GM12878 (cell line): ENCODE results near the gene POLR2L. TPM values are rescaled to one million over a fixed set of nuclear protein-coding genes. Genes with fewer than 3 reads are reported as not detected.

ENCODE experiments used
- ATAC-seq: fragments of 200-7000 bp; cut with Tn5 transposase; 3 replicates; pipeline ENCODE4 v1.9.1; 2020; ENCODE audit warnings: mild to moderate bottlenecking, moderate library complexity
- BruUV-seq: library from RNA; stranded (reverse); fragments of 400-500 nt; replicated peaks from 2 replicates; lab custom pipeline; 2021; lab: Mats Ljungman, UMichigan
- CTCF ChIA-PET: fragments of 300-600 bp; sonication (Branson Sonifier 250); formaldehyde crosslinking; extraction: SDS; loops from one replicate; lab custom pipeline; 2021; ENCODE audit warnings: inconsistent platforms; lab: Yijun Ruan, JAX
- POLR2A ChIA-PET: fragments of 350-600 bp; formaldehyde crosslinking; extraction: SDS; loops from one replicate; lab custom pipeline; 2021; ENCODE audit warnings: inconsistent platforms; lab: Charles Lee
- RAD21 ChIA-PET: fragments of 300-600 bp; sonication (Branson Sonifier 250); formaldehyde crosslinking; loops from one replicate; lab custom pipeline; 2023; ENCODE audit warnings: antibody characterized with exemption; ENCODE audit not compliant: unreplicated experiment; lab: Charles Lee
- SMC1A ChIA-PET: fragments of 300-600 bp; sonication (Branson Sonifier 250); formaldehyde crosslinking; loops from one replicate; lab custom pipeline; 2023; ENCODE audit not compliant: unreplicated experiment, uncharacterized antibody; lab: Charles Lee
- DNase-seq: peaks from one replicate; pipeline ENCODE4 v3.0.0-alpha.2; 2011; ENCODE audit warnings: low read depth, low spot score
- FAIRE-seq: peaks from 3 replicates; lab custom pipeline; 2011; peaks lifted over from hg19 to GRCh38; lab: Jason Lieb, UNC
- H2AFZ ChIP-seq: 2 replicates; pipeline ENCODE4 v1.6.0; 2011; ENCODE audit warnings: low read depth, low read length, control low read depth; ENCODE audit not compliant: control insufficient read depth
- H3K27ac ChIP-seq: 2 replicates; pipeline ENCODE4 v1.5.1; 2011; ENCODE audit warnings: control low read depth; ENCODE audit not compliant: control insufficient read depth, insufficient read depth
- H3K27me3 ChIP-seq, 2 experiments: replicated peaks in 1 of 2; 2 replicates each; pipeline versions ENCODE4 v1.6.0 to v1.6.1; 2011; ENCODE audit warnings: low read length in 1 of 2; ENCODE audit not compliant: control insufficient read depth in 2 of 2, insufficient read depth in 2 of 2
- H3K36me3 ChIP-seq, 2 experiments: 2 replicates each; pipeline ENCODE4 v1.5.1; 2011; ENCODE audit warnings: low read length in 1 of 2; ENCODE audit not compliant: control insufficient read depth in 2 of 2, insufficient read depth in 2 of 2
- H3K4me1 ChIP-seq: 2 replicates; pipeline ENCODE4 v1.6.1; 2011; ENCODE audit warnings: mild to moderate bottlenecking, low read length, moderate library complexity, mixed read lengths; ENCODE audit not compliant: control insufficient read depth, insufficient read depth
- H3K4me2 ChIP-seq: 2 replicates; pipeline ENCODE4 v1.6.0; 2011; ENCODE audit warnings: control low read depth; ENCODE audit not compliant: control insufficient read depth, insufficient read depth
- H3K4me3 ChIP-seq: fragments of 200-600 bp; sonication (generic); 2 replicates; pipeline ENCODE4 v1.5.1; 2016
- H3K79me2 ChIP-seq: 2 replicates; pipeline ENCODE4 v1.6.0; 2011; ENCODE audit warnings: low read length; ENCODE audit not compliant: control insufficient read depth, insufficient read depth
- H3K9ac ChIP-seq: 2 replicates; pipeline ENCODE4 v1.8.0; 2011; ENCODE audit warnings: low read length, control low read depth, mixed read lengths; ENCODE audit not compliant: control insufficient read depth, insufficient read depth
- H3K9me3 ChIP-seq: replicated peaks from 3 replicates; pipeline ENCODE4 v1.5.1; 2011; ENCODE audit warnings: mild to moderate bottlenecking, low read length; ENCODE audit not compliant: control insufficient read depth, insufficient read depth
- H4K20me1 ChIP-seq: 2 replicates; pipeline ENCODE4 v1.6.0; 2011; ENCODE audit not compliant: control insufficient read depth, insufficient read depth
- BHLHE40 ChIP-seq, 2 experiments: fragments of 450-650 bp in 1 of 2; IDR thresholded peaks; 2 replicates each; pipeline ENCODE4 v1.6.1; 2011 to 2017; ENCODE audit warnings: low read depth in 2 of 2, borderline replicate concordance in 1 of 2, improper control_type of control experiment in 1 of 2, low read length in 1 of 2, mild to moderate bottlenecking in 1 of 2
- CBX5 ChIP-seq: sonication (generic); IDR thresholded peaks from 2 replicates; pipeline ENCODE4 v1.6.1; 2016; ENCODE audit warnings: low read depth, moderate library complexity, mild to moderate bottlenecking, inconsistent platforms
- CHD4 ChIP-seq: fragments of 200-600 bp; sonication (generic); IDR thresholded peaks from 2 replicates; pipeline ENCODE4 v1.6.1; 2016; ENCODE audit warnings: mild to moderate bottlenecking
- IKZF1 ChIP-seq: fragments of 450-650 bp; conservative IDR thresholded peaks from 2 replicates; pipeline ENCODE4 v1.6.1; 2017; ENCODE audit warnings: antibody characterized with exemption, mild to moderate bottlenecking
- LARP7 ChIP-seq: fragments of 450-650 bp; IDR thresholded peaks from 2 replicates; pipeline ENCODE4 v1.6.1; 2017; ENCODE audit warnings: mild to moderate bottlenecking
- NR2C2 ChIP-seq: IDR thresholded peaks from 2 replicates; pipeline ENCODE4 v1.6.1; 2011; ENCODE audit warnings: borderline replicate concordance, low read depth; ENCODE audit not compliant: control insufficient read depth, insufficient read length
- POLR2AphosphoS2 ChIP-seq: IDR thresholded peaks from 2 replicates; pipeline ENCODE4 v1.6.1; 2011; ENCODE audit warnings: low read depth, mild to moderate bottlenecking, low read length, improper control_type of control experiment, moderate library complexity
- SMC3 ChIP-seq: IDR thresholded peaks from 2 replicates; pipeline ENCODE4 v1.6.1; 2011; ENCODE audit warnings: low read length, improper control_type of control experiment, borderline replicate concordance
- TCF12 ChIP-seq: IDR thresholded peaks from 2 replicates; pipeline ENCODE4 v1.6.1; 2011; ENCODE audit warnings: low read depth, mild to moderate bottlenecking, low read length
- WGBS: methylation state at CpG from one replicate; pipeline ENCODE4 v1.1.6; 2016; ENCODE audit warnings: low lambda C conversion rate; ENCODE audit not compliant: insufficient replicate concordance, insufficient coverage; ENCODE audit errors: missing lambda C conversion rate; 5-methylcytosine and 5-hydroxymethylcytosine counted together
- in situ Hi-C: fragments of 300-500 bp; cut with MboI; formaldehyde crosslinking; loops from 9 replicates; pipeline ENCODE4 v1.14.3; 2018; ENCODE audit warnings: mixed read lengths
- intact Hi-C: fragments of 100-400 bp; cut with micrococcal nuclease; formaldehyde crosslinking; loops from one replicate; pipeline ENCODE4 v1.14.2; 2022; ENCODE audit not compliant: unreplicated experiment
- polyA plus RNA-seq, 11 experiments: library from polyadenylated mRNA; depleted of rRNA in 4 of 11; unstranded in 6 of 11; stranded (reverse) in 5 of 11; fragments of >200 nt; fragmentation: Nextera tagmentation in 4 of 11; fragmentation: Illumina TruSeq in 1 of 11; extraction: Ambion mirVana in 4 of 11; extraction: Trizol in 1 of 11; gene quantifications; 1 replicate in 1 of 11; 2 replicates in 10 of 11; pipeline versions ENCODE4 v1.2.1 to v1.2.3, GENCODE V29; 2011 to 2016; ENCODE audit warnings: inconsistent platforms in 2 of 11, missing spikeins in 2 of 11, low read depth in 1 of 11
- total RNA-seq, 4 experiments: library from RNA; depleted of rRNA in 3 of 4; stranded (reverse); fragments of >200 nt in 3 of 4; fragmentation: Illumina TruSeq in 1 of 4; extraction: Trizol in 1 of 4; gene quantifications; 2 replicates each; pipeline versions ENCODE4 v1.2.1 to v1.2.3, GENCODE V29; 2013 to 2021
- TF ChIP-seq, protein P1 (sequence below): fragments of 450-650 bp; IDR thresholded peaks from 2 replicates; pipeline ENCODE4 v1.6.1; 2016; ENCODE audit warnings: mild to moderate bottlenecking
- TF ChIP-seq, protein P2 (sequence below): fragments of 450-650 bp; IDR thresholded peaks from 2 replicates; pipeline ENCODE4 v1.6.1; 2016; ENCODE audit warnings: mild to moderate bottlenecking

Gene POLR2L
- total and polyA plus RNA-seq, 10 of the 15 experiments (the other 5 are each of a cell fraction or from before 2014, with no cell fraction given): 23.1 to 497 (median 125) TPM

DNA sequence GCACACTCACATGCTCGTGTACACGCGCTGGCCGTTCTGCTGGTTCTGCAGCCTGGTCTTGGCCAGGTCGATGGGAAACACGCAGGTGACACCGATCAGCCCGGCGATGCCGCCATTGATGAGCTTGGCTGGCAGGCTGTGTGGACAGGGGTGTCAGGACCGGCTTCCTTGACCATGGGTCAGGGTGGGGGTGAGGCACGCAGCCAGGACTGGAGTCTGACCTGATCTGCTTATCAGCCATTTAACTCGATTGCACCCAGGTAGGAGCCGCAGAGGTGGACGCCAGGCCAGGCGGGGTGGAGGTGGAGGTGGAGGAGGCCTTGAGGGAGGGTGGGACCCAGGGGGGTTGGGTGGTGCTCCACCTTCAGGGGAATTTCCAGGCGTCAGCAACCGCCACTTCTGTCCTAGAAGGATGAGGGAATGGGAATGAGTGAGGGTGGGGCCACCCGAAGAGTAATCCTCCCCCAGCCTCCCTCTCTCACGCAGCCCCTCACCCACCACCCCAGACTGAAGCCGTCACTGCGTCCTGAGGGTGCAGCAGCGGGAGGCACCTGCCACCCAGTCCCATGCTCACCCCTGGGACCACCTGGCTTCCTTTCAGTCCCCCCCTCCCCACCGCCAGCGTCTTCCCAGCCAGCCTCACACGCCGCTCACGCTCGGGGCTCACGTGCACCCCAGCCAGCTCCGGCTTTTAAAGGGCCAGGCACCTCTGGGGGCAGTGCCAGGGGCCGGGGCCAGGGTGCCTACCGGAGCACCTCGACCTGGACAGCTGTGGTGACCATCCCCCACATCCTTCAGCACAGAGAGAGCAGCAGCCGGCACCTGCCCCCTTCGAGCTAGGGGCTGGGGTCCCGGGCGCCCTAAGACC, 47.3 kb downstream of the POLR2L start:
- TF ChIP-seq, protein P1, sequence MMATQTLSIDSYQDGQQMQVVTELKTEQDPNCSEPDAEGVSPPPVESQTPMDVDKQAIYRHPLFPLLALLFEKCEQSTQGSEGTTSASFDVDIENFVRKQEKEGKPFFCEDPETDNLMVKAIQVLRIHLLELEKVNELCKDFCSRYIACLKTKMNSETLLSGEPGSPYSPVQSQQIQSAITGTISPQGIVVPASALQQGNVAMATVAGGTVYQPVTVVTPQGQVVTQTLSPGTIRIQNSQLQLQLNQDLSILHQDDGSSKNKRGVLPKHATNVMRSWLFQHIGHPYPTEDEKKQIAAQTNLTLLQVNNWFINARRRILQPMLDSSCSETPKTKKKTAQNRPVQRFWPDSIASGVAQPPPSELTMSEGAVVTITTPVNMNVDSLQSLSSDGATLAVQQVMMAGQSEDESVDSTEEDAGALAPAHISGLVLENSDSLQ: peak; percentile 21; the same call in 1 of the 2 replicates
- TF ChIP-seq SMC3 (no peak), CHD4 (no peak), BHLHE40 (IDR thresholded peaks at IDR 0.05; ENCODE audit: borderline replicate concordance in 1 of 2, low read depth in 2 of 2, low read length in 1 of 2) (peak; percentile 89 to 95), IKZF1 (0 out of 2 replicates have a peak, but pooled peaks have one; percentile 6), CBX5 (no peak), TCF12 (0 out of 2 replicates have a peak, but pooled peaks have one; percentile 5), NR2C2 (no peak), LARP7 (no peak), POLR2AphosphoS2 (peak; percentile 26; the same call in 1 of the 2 replicates)
- TF ChIP-seq, protein P2, sequence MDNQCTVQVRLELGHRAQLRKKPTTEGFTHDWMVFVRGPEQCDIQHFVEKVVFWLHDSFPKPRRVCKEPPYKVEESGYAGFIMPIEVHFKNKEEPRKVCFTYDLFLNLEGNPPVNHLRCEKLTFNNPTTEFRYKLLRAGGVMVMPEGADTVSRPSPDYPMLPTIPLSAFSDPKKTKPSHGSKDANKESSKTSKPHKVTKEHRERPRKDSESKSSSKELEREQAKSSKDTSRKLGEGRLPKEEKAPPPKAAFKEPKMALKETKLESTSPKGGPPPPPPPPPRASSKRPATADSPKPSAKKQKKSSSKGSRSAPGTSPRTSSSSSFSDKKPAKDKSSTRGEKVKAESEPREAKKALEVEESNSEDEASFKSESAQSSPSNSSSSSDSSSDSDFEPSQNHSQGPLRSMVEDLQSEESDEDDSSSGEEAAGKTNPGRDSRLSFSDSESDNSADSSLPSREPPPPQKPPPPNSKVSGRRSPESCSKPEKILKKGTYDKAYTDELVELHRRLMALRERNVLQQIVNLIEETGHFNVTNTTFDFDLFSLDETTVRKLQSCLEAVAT: 0 out of 2 replicates have a peak, but pooled peaks have one; percentile 23
- no peak overlapping the region for H2AFZ ChIP-seq
- peak overlapping the region; percentile 77 for H3K4me2 ChIP-seq
- H3K27me3 ChIP-seq: no peaks in the 10 kb centered on the region
- H3K36me3 ChIP-seq: peaks cover 0 to 9% of the 10 kb centered on the region in 2 experiments; a peak in 2 of 4 replicates
- ChIA-PET CTCF (interaction anchor here (0.6 to 1.6 kb wide), 4 partner anchors 48 to 210 kb away, joined by 3 to 5 read pairs (median 4); partner anchors contain the start of gene TMEM80), RAD21 (interaction anchor here (0.6 to 2.8 kb wide), 6 partner anchors 9 to 68 kb away, joined by 3 to 14 read pairs (median 6); partner anchors contain the start of gene GATD1), SMC1A (no interaction called here), POLR2A (interaction anchor here (0.5 to 1.0 kb wide), 5 partner anchors 16 to 144 kb away, joined by 3 to 5 read pairs (median 3); no protein-coding TSS in a partner anchor)
- peak overlapping the region; percentile 67; the same call in 1 of the 2 replicates for H3K27ac ChIP-seq
- BruUV-seq: no TSS peak
- ATAC-seq (no peak), FAIRE-seq (no peak), DNase-seq (no peak)
- intact Hi-C loops: loop anchor here (5.0 kb wide), 1 partner anchor 48 kb away; the partner anchor contains the start of gene TALDO1
- H3K9ac ChIP-seq: peak overlapping the region; percentile 80
- peaks cover 30% of the 10 kb centered on the region for H3K79me2 ChIP-seq
- no peaks in the 10 kb centered on the region for H4K20me1 ChIP-seq
- peaks cover 15% of the 10 kb centered on the region for H3K4me1 ChIP-seq
- 55% methylated on average over 30 of the region's 38 CpGs for WGBS
- peak overlapping the region; percentile 97 for H3K4me3 ChIP-seq
- H3K9me3 ChIP-seq: no peaks in the 10 kb centered on the region
- in situ Hi-C loops: no loop called here
